ENCODE results near the gene GPR137. TPM values are rescaled to one million over a fixed set of nuclear protein-coding genes. Genes with fewer than 3 reads are reported as not detected.
"Not testable (repeated sequence)": the region's sequence is repeated elsewhere in the genome, so short reads cannot be mapped to it uniquely, and the experiment has no call there.

GPR137 gene
- total RNA-seq, 4 donors from 2014 or later, result 6.4 to 35.2 (median 27.4) TPM

- H3K27ac ChIP-seq, result peak overlapping the region in 2 of 4 donors; percentile 95 to 99
- no peak overlapping the region for H3K4me3 ChIP-seq
- no peaks in the 10 kb centered on the region for H3K27me3 ChIP-seq
- DNase-seq, result no peak
- H3K4me1 ChIP-seq, result peaks cover 0 to 43% (median 37%) of the 10 kb centered on the region in 4 donors
- no peaks in the 10 kb centered on the region for H3K36me3 ChIP-seq
- intact Hi-C loops (cut with DNase I; ENCODE audit: low total_unique reads), result no loop called here
- WGBS, 2 donors (ENCODE audit: low coverage in 1 of 2), result 50 to 74% methylated on average over 1 to 7 of the region's 7 CpGs
- no peaks in the 10 kb centered on the region for H3K9me3 ChIP-seq
- TF ChIP-seq EP300 (IDR thresholded peaks at IDR 0.05; ENCODE audit: low read depth) (no peak), POLR2A (IDR thresholded peaks at IDR 0.05) (no peak), POLR2AphosphoS5 (IDR thresholded peaks at IDR 0.05) (no peak), CTCF (IDR thresholded peaks at IDR 0.05) (no peak)
- in situ Hi-C loops (cut with MboI; ENCODE audit: low pct_ligation_motif_present in 1 of 4, low pct_unique_long_range_greater_than_20kb in 1 of 4, low sequenced_read_pairs in 3 of 4), result no loop called here
These were observed 37.2 kb downstream of the GPR137 start for GRCh38 chr11:64322925-64323260.

GRCh38 chr11:64323373-64323772 is 37.7 kb downstream of the GPR137 start:
- H3K27ac ChIP-seq, result no peak overlapping the region

GRCh38 chr11:64323984-64324383 is 38.3 kb downstream of the GPR137 start:
- H3K9me3 ChIP-seq; H3K27me3 ChIP-seq; in situ Hi-C loops (cut with MboI; ENCODE audit: low pct_ligation_motif_present in 1 of 4, low pct_unique_long_range_greater_than_20kb in 1 of 4, low sequenced_read_pairs in 3 of 4); H3K4me3 ChIP-seq; intact Hi-C loops (cut with DNase I; ENCODE audit: low total_unique reads); H3K36me3 ChIP-seq; DNase-seq; H3K27ac ChIP-seq: not testable (repeated sequence)
- H3K4me1 ChIP-seq, result peaks cover 0 to 43% (median 39%) of the 10 kb centered on the region in 4 donors
- 77% methylated on average over 4 of the region's 4 CpGs; no CpG with 5 or more reads in 1 of the 2 donors for WGBS, 2 donors (ENCODE audit: low coverage in 1 of 2)

More at GRCh38 chr11:64323373-64323772, 37.7 kb downstream of the GPR137 start:
- intact Hi-C loops (cut with DNase I; ENCODE audit: low total_unique reads), result no loop called here
- no peak overlapping the region for H3K4me3 ChIP-seq
- TF ChIP-seq POLR2AphosphoS5 (IDR thresholded peaks at IDR 0.05), result no peak
- TF ChIP-seq EP300 (IDR thresholded peaks at IDR 0.05; ENCODE audit: low read depth), result no peak
- no peak for TF ChIP-seq POLR2A (IDR thresholded peaks at IDR 0.05)
- no peak for TF ChIP-seq CTCF (IDR thresholded peaks at IDR 0.05)
- peaks cover 0 to 43% (median 40%) of the 10 kb centered on the region in 4 donors for H3K4me1 ChIP-seq
- no peaks in the 10 kb centered on the region for H3K9me3 ChIP-seq
- in situ Hi-C loops (cut with MboI; ENCODE audit: low pct_ligation_motif_present in 1 of 4, low pct_unique_long_range_greater_than_20kb in 1 of 4, low sequenced_read_pairs in 3 of 4), result no loop called here
- H3K36me3 ChIP-seq, result no peaks in the 10 kb centered on the region
- H3K27me3 ChIP-seq, result no peaks in the 10 kb centered on the region
- WGBS, 2 donors (ENCODE audit: low coverage in 1 of 2), result 40% methylated on average over 5 of the region's 5 CpGs; no CpG with 5 or more reads in 1 of the 2 donors
- no peak for DNase-seq

GRCh38 chr11:64324692-64325469 is 39.2 kb downstream of the GPR137 start:
- Histone ChIP-seq H3K36me3 (no peaks in the 10 kb centered on the region), H3K27me3 (no peaks in the 10 kb centered on the region), H3K9me3 (no peaks in the 10 kb centered on the region), H3K4me3 (no peak overlapping the region), H3K4me1 (peaks cover 0 to 41% (median 35%) of the 10 kb centered on the region in 4 donors), H3K27ac (no peak overlapping the region)
- in situ Hi-C loops (cut with MboI; ENCODE audit: low pct_ligation_motif_present in 1 of 4, low pct_unique_long_range_greater_than_20kb in 1 of 4, low sequenced_read_pairs in 3 of 4) (no loop called here), intact Hi-C loops (cut with DNase I; ENCODE audit: low total_unique reads) (no loop called here)
- 77 to 78% methylated on average over 9 to 11 of the region's 11 CpGs for WGBS, 2 donors (ENCODE audit: low coverage in 1 of 2)
- TF ChIP-seq POLR2AphosphoS5 (IDR thresholded peaks at IDR 0.05) (no peak), POLR2A (IDR thresholded peaks at IDR 0.05) (no peak), EP300 (IDR thresholded peaks at IDR 0.05; ENCODE audit: low read depth) (no peak), CTCF (IDR thresholded peaks at IDR 0.05) (no peak)
- no peak for DNase-seq

Measured in transverse colon (tissue), 4 donors.